CD4-positive, alpha-beta T cell treated with Interleukin-6 at 100 ng/mL for 8 hours (primary cell): Measurements from ENCODE around the gene LINC01488.

ENCODE experiments used
- DNase-seq: peaks from one replicate; pipeline ENCODE4 v3.0.0-alpha.2; 2020; ENCODE audit warnings: mixed read lengths, low spot score

Gene LINC01488

DNA sequence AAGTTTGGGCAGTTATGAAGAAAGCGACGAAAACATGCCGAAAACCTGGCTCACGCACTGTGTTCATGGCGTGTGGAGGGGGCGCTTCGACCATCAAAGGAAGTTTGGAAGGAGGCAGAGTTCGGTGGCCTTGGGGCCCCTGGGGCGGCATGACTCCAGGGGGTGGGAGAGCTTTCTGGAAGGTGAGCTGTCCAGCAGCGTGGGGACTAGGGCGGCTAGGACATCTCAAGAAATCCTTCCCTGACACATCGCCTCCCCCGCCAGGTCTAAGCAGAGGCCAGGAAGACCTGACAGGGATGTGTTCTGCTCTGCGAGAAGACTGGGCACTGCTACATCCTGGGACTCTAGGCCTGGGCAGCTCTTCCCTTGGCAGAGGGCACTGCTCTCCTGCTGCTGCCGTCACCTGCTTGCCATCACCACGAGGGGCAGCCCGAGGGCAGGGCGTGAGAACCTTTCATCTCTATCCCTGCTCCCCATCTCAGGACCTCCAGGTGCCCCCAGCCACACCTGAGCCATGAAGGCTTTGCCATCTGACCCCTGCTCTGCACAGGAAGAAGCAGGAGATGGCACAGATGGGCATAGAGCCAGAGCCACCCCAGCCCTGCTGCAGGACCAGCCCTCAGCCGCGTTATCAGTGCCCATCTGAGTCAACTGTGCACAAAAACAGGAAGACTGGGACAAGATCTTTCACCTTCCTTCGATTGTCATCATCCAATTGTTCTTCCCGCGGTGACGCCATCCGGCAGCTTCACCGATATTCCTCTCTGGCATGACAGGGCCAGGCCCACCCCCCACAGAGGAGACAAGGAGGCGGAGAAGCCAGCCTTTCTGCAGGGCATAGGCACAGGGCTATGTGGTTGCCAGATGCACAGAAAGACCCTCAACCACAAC is 12.7 kb downstream of the LINC01488 start:
- DNase-seq = no peak

DNA sequence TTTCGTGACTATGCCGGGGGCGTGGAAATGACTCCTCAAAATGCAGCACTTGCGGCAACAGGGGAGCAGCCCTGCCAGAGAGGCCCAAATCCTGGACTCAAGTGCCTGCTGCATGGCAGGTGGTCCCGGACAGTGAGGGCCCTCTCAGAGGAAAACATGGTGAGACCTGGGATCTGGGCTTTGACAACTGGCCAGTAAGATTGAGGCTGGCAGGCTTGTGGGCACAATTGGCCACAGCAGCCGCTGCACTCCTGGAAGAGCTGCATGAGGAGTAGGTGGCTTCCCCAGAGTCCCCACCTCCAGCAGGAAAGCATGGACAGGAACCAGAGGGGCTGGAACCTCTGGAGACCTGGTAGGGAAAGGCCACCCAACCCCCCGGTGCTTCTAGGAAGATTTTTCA is 13.4 kb downstream of the LINC01488 start:
- no peak for DNase-seq

DNA sequence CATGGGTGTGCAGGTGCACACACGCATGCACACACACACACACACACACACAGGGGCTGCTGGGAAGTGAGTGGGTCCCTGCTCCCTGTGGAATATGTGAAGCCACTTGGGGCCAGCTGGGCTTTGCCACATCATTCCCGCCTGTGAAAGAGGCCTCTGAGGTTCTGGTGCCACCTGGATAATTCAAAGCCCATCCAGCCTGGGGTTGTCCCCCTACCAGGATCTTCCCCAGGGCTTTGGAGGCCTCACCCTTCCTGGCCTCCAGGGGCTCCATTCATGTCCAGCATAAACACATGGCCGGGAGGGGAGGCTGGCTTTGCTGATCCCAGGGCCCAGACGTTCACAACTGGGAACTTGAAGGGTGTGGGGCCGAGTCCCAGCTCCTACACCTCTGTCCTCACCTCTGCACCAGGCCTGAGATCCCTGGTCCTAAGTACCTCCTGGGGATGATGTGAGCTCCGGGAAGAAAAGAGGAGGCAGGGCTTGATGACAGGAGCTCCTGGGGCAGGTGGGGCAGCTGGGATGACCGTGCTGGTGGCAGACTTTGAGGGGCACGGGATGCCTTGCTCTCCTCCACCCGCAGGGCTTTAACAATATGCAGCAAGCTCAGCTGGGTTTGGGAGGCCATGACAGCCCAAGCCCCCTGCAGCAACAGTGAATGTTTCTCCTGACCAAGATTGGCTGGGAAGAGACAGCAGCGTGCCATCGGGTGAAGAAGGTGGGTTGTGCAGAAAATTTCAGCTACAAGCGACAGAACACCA is 14.2 kb downstream of the LINC01488 start:
- DNase-seq = no peak

DNA sequence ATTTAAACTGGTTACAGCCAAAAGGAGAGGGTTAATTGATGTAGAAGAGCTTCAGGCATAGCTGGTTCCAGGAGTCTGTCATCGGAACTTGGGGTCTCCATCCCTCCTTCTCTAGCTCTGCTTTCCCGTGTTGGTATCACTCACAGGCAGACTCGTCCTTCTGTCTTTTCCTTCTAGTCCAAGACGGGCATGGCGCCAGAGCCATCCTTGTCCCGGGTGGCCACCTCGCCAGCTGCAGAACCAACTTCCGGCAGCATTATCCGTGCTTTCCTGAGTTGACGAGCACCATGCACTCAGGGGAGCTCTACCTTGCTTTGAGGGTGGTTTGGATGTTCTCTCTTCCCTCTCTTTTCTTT is 14.7 kb downstream of the LINC01488 start:
- DNase-seq = no peak

DNA sequence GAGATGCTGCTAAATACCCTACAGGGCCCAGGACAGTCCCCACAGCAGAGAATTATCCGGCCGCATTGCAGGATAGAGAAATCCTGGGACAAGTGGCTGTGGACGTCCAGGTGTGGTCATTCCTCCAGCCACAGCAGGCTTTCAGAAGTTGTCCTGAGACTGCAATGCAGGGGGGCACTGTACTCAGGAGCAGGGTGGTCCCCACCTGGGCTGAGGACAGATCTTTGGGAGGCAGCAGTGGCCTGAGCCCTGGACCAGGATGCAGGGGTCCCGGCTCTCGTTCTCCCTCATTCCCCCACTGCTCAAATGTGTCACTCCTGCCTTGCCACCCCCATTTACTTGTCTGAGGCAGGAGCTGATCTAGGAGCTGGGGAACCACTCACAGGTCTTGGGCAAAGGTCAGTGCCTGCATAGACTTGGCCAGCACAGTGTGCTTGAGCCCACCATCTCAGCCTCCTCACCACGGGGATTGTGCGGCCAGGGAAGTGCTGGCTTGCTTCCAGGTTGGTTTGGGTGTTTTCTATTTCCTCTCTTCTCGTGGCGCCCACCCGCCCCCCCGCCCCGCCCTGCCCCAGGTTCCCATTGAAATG is 15.3 kb downstream of the LINC01488 start:
- DNase-seq = no peak

DNA sequence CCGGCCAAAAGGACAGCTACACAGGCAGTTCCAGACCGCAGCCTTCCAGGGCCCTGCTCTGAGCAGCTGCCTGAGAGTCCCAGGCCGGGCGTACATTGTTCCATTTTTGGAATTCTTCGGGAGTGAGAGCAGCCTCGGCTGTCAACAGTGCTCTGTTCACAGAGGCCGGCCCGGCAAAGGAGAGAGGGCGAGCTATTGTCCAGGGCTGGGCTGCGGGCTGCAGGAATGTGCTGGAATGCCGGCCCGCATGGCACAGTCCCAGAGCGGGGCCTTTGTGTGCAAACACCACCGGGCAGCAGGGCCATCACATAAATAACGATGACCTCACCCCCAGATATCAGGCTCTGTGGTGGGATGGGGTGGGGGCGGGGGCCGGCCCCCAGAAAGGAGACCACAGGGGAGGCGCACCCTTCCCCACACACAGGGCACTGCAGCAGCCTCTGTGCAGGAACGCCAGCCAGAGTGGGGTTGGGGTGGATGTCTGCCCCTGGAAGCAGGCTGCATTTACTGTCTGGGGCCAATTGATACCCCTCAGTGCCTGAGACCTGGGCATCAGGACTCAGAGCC is 15.8 kb downstream of the LINC01488 start:
- DNase-seq = no peak

DNA sequence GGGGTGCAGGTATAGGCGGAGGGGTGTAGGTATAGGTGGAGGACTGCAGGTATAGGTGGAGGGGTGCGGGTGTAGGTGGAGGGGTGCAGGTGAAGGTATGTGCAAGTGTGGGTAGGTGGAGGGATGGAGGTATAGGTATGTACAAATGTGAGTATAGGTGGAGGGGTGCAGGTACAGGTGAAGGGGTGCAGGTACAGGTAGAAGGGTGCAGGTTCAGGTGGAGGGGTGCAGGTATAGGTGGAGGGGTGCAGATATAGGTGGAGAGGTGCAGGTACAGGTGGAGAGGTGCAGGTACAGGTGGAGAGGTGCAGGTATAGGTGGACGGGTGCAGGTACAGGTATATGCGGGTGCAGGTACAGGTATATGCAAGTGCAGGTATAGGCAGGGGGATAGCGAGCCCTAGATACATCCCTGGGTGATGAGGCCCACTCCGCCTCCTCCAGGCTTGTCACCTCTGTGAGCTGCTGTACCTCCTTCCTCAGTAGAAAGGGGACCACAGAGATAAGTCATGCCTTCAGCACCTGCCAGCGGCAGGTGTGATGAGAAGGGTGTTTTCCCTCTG is 17.2 kb downstream of the LINC01488 start:
- no peak for DNase-seq

DNA sequence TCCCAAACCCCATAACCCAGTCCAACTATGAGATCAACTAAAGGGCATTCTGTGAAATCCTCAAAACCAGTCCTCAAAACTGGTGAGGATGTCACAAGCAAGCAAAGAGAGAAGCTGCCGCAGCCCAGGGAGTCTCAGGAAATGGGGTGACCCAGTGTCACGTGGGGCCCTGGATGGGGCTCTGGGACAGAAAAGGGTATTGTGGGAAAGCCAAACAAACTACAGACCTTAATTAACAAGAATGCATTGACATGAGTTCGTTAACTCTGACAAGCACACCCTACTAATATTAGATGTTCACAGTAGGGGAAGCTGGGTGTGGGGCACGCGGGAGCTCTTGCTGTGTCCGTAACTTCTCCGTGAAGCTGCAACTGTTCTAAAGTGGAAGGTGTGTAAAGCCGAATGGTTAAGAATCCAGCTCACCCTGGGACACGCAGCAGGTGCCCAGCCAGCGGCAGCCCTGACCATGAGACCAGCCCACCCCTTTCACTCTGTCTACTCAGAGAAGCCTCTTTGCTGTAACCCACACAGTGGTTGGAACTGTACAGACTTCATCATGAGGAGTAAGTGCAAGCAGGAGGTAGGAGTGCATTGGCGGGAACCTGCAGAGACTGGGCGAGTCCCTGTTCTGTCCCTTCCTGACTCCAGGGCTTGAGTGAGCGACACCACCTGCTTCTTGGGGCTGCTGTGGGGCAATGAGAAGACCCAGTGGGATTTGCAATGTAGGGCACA is 17.9 kb downstream of the LINC01488 start:
- DNase-seq = no peak

DNA sequence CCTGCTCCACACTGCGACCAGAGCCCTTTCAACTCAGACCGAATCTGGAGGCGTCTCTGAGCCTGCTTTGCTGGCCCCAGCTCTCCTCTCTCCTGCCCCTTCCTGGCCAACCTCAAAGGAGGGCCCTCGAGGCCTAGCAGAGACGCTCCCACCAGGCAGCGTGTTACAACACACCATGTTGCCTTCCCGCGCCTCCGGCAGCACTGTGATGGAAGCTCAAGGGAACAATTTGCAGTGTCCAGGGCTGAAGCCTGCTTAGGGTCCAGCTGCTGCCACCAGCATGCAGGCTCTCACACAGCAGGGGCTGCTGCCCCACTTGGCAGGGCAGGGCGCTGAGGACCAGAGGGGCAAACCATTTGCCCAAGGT is 18.4 kb downstream of the LINC01488 start:
- DNase-seq = no peak

DNA sequence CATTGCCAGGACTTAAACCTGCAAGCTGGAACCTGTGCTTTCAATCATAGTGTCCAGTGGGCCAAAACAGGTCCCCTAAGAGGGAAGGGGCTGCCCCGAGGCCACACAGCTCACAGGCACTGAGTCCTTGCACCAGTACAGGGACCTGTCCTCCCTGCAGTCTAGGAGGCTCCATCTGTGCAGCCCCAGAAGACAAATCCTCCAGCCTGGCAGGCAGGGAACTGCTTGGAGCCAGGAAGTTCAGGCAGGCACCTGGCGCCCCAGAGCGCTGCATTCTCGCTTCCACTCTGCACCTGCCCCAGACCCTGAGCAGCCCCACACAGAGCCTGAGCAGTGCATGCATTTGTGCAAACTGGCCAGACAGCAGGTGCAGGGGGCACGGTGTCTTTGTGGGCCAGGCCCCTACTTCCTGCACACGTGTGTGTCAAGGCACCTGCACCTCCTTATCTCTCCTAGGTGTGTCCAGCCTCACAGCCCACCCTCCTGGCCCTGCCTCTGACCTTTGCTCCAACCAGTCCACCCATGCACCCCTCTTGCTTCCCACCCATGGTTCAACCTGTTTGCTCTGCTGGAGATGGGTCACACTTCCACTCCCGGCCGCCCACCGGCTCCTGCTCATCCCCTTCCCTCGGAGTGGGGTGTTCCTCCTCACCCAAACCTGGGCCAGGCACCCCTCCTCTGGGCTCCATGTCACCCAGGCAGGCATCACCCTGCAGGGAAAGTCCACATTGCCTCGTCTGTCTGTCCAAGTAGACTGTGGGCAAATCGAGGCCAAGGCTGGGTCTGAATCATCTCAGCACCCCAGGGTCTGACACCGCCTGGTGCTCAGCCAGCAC is 19.0 kb downstream of the LINC01488 start:
- DNase-seq = no peak

DNA sequence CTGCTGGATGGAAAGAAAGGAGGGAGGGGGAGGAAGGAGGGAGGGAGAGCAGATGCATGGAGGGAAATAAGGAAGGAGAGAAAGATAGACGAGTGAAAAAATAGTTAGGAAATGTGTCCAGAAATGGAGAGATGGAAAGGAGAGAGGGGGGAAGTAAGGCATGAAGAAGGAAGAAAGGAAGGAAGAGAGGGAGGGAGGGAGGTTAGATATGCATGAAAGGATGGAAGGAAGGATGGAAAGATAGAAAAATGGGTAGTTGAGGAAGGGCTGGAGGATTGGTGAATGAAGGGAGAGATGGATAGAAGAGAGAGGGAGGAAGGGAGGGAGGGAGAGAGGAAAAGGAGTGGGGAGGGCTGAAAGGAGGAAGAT is 19.6 kb downstream of the LINC01488 start:
- no peak for DNase-seq

DNA sequence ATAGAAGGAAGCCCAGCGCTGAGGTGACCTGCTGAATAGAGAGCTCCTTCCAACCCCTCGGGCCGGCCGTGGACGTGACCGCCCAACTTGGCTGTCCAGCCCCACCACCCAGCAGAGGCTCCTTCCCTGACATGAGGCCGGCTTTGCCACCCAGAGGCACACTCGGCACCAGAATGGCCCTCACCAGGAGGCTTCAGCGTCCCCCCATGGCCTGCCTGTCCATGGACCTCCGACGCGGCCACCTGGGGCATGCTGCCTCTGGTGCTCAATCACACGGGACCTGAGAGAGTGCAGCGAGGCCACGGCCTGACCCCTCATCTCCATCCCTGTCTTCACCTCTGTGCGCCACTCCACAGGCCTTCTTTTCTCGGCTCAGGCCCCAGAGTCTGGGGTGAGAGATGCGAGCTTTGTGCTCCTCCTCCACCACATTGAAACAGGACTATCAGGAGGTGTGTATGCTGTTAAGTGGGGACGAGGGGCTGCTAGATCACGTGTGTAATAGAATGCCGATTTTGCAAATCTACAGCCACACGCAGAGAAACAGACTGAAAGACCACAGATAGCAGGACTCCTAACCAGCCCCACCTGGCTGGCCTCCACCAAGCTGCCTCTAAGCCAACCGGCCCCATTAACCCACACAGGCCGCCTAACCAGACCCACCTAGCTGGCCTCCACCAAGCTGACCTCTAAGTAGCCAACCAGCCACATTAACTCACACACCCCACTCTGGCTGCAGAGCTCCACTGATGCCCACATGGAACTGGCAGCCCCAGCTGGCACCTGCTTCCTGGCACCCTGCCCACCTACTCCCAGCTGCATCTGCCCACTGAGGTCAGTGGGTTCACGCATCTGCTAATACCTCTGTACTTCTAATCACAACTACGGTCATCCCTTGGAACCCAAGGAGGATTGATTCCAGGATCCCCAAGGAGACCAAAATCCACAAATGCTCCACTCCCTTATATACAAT is 20.7 kb downstream of the LINC01488 start:
- DNase-seq = no peak

DNA sequence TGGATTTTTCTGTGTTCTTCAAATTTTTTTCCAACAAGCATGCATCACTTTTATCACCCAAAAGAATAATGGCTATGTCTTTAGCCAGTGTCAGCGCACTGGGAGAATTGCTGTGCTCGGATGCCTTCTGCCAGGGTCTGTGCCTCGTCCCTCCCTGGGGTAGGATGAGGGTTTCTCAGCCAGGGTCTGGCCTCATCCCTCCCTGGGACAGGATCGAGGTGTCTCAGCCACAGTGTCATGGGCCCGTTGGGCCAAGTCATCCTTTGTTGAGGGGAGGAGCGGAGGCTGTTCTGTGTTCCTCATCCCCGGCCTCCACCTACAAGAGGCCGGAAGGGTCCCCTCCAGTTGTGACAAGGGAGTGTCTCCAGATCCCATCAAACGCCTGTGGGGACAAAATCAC is 22.7 kb downstream of the LINC01488 start:
- DNase-seq = no peak

DNA sequence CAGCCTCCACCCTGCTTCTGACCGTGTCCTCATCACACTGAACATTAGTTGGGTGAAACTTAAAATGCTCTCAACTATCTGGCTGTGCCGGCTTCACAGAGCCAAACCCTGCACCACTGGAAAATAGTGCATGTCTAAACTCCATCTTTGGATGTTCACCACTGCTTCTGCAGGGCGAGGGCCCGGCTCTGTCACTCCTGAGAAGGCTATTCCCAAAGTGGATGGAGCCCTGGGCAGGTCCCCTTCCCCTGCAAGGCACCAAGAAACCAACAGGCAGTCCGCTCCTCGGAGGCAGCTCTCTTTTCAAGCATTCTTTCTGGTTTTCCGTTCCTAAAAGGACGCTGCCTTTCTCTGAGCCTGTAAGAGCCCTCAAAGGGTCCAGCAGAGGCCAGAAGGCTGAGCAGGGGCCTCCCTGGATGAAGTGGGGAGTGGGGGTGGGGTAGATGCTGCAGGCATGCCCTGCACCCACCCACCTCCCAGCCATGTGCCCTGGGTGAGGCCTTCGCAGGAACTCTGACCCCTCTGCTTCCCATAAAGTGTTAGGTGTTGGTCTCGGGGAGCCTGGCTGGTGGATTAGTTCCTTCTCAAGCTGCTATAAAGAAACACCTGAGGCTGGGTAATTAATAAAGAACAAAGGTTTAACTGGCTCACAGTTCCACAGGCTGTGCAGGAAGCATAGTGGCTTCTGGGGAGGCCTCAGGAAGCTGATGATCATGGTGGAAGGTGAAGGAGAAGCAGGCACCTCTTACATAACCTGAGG is 23.3 kb downstream of the LINC01488 start:
- DNase-seq = no peak

DNA sequence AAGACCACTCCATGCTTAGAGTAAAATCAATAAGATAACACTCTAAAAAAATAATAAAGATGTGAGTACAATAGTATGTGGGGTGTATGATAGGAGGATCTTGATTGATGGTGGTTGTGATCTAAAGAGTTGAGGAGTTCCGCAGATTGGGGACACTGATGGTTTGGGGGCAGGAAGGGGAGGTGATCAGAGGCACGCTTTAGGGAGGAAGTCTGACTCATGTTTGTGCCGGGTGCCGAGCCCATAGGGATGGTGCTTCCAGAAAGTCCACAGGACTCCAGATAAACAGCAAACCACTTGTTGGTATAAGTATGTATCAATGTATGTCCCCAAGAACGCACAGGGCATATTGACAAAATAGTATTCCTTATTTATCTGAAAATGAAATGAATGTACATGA is 27.5 kb downstream of the LINC01488 start:
- no peak for DNase-seq

DNA sequence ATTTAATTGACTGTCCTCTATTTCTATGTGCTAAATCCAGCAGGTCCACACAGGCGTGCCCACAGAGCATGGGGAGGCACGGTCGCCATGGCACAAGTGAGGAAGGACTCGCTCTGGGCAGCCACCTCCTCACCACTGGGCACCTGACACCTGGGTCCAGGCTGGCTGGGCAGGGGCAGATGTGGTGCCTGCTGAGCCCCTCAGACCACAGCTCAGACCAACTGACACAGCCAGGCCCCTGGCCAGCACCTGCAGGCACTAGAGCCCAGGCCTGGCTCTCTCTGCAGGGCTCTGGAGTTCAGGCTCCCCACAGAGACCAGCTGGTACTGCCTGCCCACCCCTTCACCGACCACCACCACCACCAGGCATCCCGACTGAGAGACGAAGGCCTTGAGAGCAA is 27.9 kb downstream of the LINC01488 start:
- DNase-seq = no peak

DNA sequence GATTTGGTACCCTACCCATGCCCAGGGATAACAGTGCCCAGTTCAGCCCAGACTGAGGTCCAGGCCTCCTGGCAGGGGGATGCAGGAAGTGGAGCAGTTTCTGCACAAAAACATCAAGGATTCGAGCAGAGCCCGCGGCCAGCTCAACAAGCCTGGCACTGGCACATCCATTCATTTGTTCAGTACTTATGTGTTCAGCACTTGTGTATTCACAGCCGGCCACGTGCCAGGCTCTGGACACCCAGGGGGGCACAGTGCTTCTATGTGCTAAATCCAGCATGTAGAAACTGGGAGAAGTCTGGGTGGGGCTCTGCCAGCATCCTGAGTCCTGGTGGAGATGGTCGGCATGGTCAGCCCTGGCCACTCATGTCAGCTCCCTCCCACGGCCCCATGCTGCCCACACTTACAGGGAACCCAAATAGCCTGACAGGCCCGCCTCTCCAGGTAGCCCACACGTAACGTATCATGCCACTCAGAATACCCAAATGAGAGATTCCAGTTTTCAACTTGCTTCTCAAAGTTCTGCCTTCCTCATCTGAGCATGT is 28.5 kb downstream of the LINC01488 start:
- no peak for DNase-seq

DNA sequence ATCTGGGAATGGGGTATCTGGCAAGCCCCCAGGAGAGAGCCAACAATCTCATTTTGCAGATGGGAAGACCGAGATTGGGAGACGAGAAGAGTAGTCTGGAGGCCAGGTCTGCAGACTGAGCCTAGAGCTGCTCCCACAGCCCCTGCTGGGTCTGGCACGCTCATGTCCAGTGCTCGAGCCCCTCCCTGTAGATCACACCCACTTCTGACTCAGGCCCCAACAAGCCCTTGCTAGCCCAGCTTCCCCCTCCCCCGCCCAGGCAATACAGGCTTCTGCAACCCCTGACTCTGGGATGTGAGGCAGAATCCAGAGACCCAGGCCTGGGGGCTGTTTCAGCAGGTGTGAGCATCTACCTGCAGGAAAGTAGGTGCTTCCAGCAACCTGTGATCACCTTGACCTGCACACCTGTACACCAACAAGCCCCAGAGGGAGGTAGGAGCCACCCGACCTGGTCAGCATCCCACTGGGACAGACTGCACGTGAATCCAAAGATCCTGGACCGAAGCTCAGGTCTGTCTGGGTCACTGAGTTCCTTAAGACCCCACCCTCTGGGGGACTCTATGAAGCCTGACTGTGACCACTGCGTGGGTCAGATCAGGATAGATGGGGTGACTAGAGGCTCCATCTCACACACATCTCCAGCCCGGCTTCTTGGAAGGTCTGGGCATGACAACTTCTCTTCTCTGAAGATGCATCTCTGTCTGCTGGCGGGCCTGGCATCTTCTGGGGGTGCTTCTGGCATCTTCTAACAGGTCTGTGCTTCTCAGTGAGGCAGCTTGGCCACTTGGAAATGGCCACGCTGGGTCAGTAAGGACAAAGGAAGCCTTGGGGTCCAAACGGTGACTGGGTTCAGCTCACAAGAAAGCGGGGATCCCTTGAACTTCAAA is 29.3 kb downstream of the LINC01488 start:
- DNase-seq = no peak
